ENCODE measurements around the gene FRYL. TPM values are rescaled to one million over a fixed set of nuclear protein-coding genes. Genes with fewer than 3 reads are reported as not detected.
A peak's percentile ranks its signal among the peaks of the same experiment; 100 is the strongest.
"Not testable (repeated sequence)": the region's sequence is repeated elsewhere in the genome, so short reads cannot be mapped to it uniquely, and the experiment has no call there.

FRYL gene
- polyA plus RNA-seq (2013, experiment 1 of 2; ENCODE audit: insufficient read length), result 15.1 TPM
- 14.3 TPM for polyA plus RNA-seq (2013, experiment 2 of 2; ENCODE audit: insufficient read length)

GRCh38 chr4:48779998-48780864 lies at the start of gene FRYL:
TSS of gene FRYL (minus strand) at chr4:48780279. CDS start at chr4:48634410, 145,869 bp downstream.
- DNase-seq, result peak; percentile 100

- DNase-seq, result no peak
Observed at GRCh38 chr4:48827622-48828021, 47.5 kb upstream of the FRYL start.

DNA sequence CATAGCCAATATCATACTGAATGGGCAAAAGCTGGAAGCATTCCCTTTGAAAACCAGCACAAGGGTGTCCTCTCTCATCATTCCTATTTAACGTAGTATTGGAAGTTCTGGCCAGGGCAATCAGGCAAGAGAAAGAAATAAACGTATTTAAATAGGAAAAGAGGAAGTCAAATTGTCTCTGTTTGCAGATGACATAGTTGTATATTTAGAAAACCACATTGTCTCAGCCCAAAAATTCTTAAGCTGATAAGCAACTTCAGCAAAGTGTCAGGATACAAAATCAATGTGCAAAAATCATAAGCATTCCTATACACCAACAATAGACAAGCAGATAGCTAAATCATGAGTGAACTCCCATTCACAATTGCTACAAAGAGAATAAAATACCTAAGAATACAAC lies 41.4 kb upstream of the FRYL start:
- not testable (repeated sequence) for DNase-seq

DNA sequence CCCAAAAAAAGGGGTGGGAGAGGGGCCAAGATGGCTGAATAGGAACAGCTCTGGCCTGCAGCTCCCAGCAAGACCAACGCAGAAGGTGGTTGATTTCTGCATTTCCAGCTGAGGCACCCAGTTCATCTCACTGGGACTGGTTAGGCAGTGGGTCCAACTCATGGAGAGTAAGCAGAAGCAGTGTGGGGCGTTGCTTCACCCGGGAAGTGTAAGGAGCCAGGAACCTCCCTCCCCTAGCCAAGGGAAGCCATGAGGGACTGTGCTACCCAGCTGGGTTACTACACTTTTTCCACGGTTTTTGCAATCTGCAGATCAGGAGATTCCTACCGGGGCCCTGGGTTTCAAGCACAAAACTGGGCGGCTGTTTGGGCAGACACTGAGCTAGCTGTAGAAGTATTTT lies 36.9 kb upstream of the FRYL start:
- DNase-seq, result no peak

GRCh38 chr4:48816297-48816696 lies 36.2 kb upstream of the FRYL start:
- DNase-seq, result not testable (repeated sequence)

DNA sequence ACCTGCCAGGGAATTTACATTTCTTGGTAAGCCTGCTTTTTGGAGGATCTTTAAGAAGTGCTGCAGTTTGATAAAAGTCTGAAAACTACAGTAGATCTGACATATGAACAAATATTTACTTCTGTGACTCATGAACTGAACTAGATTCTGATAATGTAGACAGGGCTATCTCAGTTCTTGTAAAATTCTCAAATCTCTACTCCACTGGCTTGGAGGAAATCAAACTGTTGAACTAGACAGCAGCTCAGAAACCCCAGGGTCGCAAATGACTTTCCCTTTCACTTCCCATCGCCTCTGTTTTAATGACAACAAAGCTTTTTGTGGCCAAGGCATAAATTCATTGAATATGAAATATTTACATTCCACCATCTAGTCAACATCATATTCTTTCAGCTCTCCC lies 35.4 kb upstream of the FRYL start:
- no peak for DNase-seq

DNA sequence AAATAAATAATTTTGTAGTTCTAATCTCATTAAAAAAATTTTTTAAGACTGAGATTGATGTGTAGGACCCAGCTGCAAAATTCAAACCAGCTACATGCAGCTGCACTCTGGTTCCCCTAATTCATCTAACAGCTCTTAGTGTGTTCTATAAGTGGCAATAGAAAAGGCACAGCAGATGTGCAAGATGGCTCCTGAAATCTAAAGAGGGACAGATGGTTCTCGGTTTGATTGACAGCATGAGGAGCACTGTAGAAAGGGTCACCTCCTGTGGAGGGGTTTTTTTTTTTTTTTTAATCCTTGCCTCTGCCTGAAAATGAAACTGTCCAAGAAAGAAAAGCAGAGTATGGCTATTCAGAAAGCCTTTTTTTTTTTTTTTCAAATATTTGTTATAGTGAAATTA lies 33.9 kb upstream of the FRYL start:
- DNase-seq, result no peak

DNA sequence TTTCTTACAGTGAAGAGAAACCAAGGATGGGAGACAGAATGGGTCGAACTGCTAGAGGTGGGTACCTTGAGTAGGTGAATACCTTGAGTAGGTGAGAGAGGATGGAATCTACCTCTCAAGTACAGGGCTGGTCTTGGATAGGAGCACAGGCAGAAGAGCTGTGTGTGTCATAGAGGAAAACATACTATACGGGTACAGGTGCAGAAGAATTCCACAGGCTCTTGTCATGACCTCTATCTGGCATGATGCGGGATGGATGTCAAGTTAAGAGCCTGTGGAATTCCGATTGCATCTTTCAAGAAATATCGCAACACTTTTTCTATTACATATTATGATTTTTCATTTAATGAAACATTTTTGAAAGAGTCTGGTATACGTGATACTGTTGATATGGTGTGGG lies 32.8 kb upstream of the FRYL start:
- no peak for DNase-seq

GRCh38 chr4:48804584-48805301 lies 24.7 kb upstream of the FRYL start:
- DNase-seq, result no peak

DNA sequence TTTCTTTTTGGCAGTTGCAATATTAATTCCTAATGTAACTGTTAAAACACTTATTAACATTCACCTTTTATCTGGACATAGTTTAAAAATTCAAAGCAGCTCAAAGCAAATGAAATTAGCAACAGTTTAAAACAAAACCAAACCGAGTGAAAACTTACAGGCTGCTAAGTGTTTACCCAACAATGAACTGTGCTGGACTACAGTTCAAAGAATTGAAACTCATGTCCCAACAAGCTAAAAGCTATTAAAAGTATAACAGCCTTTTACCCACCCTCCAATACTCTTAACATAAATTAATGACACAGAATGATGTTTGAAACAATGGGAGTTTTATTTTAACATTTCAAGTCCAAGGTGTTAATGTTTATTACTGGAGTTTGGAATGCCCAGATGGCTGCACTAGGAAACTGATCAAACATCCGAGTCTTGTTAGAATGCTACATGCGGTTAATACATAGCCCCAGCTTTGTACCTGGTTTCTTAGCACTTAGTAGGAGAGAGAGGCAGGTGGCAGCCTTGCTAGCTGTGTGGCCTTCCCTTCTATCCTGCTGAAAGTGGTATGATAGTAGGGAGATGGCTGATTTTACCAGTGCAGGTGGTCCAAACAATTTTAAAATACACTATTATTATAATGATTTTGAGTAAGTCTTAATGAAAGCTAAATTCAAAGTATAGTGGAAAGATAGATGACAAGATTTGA lies 21.1 kb upstream of the FRYL start:
- DNase-seq, result no peak

- DNase-seq, result not testable (repeated sequence)
Observed at GRCh38 chr4:48800155-48800554, 20.1 kb upstream of the FRYL start.

- no peak for DNase-seq
Observed at GRCh38 chr4:48799157-48799556, 19.1 kb upstream of the FRYL start.

- no peak for DNase-seq
Observed at GRCh38 chr4:48798117-48798516, 18.0 kb upstream of the FRYL start.

DNA sequence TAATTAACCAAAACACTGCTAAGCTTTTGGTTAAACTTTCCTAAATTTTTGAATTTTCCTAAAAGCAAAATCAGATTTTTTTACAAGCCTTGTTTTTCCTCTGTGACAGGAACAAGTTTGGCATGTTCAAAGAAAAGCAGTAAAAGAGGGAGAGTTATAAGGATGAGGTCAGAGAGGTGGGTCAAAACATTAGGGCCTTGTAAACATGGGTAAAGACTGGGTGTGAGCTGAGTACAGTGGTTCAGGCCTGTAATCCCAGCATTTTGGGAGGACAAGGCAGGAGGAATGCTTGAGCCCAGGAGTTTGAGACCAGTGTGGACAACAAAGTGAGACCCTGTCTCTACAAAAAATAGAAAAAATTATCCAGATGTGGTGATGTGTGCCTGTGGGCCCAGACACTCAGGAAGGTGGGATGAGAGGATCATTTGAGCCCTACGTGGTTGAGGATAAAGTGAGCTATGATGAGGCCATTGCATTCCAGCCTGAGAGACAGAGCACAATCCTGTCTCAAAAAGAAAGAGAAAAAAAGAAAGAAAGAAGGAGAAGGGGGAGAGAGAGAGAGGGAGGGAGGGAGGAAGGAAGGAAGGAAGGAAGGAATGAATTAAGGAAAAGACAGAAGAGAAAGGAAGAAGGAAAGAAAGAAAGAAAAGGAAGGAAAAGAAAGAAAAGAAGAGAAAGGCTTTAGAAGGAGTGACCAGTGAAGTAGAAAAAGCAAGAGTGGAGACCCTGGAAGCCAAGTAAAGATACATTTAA lies 17.0 kb upstream of the FRYL start:
- DNase-seq, result no peak

- DNase-seq, result no peak
Observed at GRCh38 chr4:48796191-48796926, 16.3 kb upstream of the FRYL start.

DNA sequence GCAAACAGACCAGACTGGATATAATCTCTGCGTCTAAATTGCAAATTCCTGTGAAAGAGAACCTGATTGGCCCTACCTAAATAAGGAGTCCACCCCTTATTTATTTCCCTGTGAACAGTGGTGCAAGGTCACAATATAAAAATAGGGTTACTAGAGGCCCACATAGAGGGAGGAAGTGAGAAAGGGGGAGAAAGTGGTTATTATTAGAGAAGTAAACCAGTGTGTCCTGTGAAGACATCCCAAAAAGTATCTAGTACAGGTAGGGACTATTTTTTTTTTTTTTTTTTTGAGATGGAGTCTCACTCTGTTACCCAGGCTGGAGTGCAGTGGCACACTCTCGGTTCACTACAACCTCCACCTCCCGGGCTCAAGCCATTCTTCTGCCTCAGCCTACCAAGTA lies 15.0 kb upstream of the FRYL start:
- DNase-seq, result no peak

DNA sequence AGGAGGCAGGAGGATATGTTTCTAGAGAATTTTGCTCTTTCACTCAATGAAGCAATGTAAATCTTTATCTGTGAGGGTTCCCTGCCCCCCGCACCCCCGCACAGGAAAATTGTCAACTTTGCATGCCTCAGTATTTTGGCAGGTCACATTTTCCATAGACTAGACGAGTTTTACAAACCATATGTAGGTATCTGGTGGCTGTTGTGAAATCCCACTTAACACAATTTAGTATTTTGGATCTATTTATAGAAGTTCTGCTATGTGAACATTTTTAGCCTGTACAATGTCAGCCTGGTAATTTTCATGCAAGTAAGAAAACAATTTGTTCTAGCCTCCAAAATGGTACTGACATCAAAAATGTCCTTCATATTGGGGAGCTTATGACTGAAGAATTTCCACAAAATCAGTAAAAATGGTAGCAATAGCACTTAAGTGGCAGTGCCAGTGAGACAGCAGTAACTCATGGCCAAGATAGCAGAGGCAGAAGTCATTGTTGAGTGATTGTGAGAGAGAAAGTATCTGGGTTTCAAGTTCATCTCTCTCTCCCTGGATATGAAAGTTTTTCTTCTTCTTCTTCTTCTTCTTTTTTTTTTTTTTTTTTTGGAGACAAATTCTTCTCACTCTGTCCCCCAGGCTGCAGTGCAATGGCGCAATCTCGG lies 12.4 kb upstream of the FRYL start:
- no peak for DNase-seq

DNA sequence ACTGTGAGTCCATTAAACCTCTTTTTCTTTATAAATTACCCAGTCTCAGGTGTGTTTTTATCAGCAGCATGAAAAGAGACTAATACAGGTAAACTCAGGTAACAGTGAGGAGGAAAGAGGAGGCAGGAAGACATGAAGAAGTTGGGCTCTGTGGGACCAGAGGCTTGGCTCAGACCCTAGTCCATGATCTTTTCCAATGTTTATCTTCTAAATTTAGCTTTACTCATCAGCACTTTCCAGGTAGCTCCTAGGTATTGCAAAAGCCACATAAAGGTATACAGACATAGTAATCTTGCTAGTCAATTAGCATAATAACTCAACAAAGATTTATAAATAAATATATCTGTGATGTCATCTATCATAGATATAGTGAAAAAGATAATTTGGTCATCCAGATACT lies 11.2 kb upstream of the FRYL start:
- no peak for DNase-seq

GRCh38 chr4:48790561-48790960 lies 10.5 kb upstream of the FRYL start:
- DNase-seq, result no peak

- DNase-seq, result no peak
Observed at GRCh38 chr4:48787056-48787455, 7.0 kb upstream of the FRYL start.

- no peak for DNase-seq
Observed at GRCh38 chr4:48786549-48786948, 6.5 kb upstream of the FRYL start.

Data from fibroblast of skin of abdomen (primary cell).